ENCODE data around the gene NACC2.

Gene NACC2

DNA sequence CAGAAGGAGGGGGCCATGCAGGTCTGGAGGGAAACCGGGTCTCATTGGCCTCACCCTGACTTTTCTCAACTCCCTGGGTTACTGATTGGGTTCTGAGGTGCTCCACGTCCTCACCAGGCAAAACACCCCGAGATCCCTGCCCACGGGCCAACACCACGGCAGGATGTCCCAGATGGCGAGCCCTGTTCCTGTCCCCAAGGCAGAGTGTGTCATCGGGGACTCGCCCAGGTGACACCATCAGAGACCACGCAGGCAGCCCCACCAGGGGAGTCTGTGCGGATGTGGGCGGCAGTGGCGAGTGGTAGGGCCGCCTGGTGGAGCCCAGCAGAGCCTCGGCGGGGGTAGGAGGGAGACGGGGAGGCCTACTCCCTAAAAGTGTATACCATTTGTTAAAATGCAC, 74.9 kb downstream of the NACC2 start:
- no peak for DNase-seq

DNA sequence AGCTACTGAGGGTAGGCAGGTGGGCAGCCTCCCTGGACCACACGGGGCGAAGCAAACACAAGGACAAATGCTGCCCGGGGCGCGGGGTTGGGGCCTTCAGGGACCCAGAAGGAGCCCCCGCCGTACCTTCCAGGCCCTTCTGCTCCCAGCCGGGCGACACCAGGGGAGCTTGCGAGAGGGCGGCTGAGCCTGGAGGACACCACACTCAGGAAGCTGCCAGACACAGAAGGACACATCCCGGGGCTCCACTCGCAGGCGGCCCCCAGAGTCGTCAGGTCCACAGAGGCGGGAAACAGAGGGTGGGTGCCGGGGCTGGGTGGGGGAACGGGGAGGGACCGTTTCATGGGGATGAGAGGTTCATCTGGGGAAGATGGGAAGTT, 75.4 kb downstream of the NACC2 start:
- no peak for DNase-seq

DNA sequence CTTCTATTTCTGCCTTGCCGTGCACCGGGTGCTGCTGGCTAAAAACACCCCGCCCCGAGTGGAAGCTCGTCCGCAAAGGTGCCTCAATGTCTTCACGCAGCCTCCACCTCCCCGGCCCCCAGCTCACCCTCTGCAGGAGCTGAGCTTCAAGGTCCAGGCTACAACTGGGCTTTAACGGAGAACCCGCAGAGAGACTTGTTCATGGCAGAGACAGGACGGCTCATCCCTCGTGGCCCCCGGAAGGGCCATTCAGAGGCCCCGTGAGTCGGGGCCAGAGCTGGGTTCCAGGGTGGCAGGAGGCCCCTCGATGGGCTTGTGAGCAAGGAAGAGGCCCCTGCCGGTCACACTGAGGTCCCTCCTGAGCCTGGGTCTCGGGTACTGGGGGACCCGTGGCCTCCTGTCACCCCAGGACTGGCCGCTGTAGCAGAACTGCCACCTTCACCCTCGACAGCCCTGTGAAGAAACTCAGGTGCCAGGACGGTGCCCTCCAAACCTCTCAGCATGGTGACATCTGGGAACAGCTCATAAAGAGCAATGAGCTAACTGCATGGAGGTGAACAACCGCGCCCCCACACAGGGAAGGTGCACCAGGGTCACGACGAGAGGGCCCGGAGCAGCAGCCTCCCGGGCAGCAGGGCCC, 75.9 kb downstream of the NACC2 start:
- no peak for DNase-seq

DNA sequence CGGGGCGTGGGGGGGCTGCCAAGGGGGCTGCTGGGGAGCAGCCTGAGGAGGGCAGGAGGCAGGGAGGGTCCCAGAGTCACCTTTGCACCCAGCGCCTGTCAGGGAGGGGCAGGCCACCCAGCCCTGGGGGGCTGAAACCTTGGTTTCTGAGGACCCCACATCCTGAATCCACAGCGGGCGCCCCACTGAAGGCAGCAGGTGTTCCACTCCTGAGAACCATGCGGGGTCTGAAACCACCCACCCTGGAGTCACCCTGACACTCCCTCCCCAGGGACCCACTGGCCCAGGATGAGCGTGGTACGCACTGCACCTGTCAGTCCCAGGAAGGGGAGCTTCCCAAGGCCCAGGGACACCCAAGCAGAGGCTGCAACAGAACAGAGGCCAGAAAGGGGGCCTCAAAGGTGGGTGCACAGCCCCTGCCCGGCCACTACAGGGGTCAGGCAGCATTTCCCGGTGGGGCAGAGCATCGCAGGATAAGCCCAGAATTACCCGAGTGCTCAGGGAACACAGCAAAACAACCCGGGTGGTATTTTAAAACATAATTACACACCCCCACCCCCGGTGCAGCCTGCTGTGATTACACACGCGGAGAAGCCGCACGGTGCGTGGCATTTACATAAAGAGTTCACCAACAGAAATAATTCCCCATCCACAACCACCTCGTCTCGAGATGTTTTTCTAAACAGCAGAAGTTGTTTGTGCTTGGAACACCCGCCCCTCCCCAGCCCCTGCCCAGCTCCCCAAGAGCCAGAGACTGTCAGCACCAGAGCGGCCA, 76.6 kb downstream of the NACC2 start:
- no peak for DNase-seq

DNA sequence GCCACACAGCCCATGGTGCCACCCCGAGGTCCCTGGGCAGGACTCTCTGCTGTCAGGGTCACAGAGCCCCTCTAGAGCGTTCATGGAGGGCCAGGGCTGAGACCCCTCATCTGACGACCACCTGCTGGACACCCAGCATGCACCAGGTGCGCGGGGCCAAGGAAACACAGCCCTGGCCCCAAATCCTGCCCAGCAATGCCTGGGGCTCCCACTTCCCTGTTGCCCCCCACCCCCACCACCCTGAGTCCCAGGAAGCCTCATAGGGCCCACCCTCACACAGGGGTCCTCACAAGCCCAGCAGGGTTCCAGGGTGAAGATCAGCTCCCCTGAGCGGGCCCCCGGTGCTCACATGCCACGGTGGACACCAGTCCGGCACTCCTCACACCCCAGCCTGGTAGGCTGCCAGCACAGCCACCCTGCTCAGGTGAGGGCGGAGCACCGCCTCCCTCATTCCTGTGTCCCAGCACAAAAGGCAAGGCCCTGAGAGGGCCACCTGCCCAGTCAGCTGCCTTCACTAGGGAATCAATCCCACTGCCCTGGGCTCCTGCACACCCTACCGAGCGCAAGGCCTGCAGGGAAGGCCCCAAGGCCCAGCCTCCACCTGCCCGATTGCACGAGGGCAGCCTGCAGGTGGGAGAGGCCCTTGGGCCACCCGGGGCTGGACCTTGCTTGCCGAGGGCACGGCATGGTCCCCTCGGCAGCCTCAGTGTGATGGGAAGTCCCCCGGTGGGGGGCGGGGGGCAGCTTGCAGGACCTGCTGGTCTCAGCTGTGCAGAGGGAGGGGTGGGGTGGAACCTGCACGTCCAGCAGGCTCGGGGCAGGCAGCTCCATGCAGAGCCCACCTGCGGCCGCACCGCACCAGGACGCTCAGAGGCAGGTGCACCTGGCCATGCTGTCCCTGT, 77.5 kb downstream of the NACC2 start:
- DNase-seq, result no peak

DNA sequence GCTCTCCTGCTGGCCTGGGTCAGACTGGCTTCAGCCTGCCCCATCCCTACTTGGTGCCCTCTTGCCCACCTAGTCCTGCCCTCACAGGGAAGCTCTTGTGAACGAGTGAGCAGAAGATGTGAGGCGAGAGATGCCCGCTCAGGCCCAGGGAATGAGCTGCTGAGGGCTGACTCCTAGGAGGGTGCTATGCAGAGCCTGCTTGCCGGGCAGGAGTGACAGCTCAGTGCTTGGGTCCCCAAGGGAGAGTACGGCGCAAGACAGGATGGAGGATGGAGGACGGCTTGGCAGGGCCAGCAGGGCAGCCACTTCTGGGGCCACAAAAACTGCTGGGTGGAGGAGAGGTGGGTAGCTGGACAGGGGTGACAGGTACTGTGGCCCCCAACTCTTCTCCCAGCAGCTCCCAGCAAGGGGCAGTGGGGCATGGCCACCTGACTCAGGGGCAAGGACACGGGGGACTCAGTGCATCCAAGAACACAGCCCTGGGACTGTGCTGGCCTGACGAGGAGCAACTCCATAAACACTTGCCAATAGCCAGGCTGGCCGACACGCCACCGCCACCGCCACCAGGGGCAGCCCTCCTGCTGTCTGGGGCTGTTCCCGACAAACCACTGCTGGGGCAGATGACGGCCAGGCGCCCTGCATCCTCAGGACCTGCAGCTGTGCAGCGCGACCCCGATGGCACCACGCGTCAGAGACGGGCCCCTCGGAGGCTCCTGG, 78.4 kb downstream of the NACC2 start:
- DNase-seq, result no peak

DNA sequence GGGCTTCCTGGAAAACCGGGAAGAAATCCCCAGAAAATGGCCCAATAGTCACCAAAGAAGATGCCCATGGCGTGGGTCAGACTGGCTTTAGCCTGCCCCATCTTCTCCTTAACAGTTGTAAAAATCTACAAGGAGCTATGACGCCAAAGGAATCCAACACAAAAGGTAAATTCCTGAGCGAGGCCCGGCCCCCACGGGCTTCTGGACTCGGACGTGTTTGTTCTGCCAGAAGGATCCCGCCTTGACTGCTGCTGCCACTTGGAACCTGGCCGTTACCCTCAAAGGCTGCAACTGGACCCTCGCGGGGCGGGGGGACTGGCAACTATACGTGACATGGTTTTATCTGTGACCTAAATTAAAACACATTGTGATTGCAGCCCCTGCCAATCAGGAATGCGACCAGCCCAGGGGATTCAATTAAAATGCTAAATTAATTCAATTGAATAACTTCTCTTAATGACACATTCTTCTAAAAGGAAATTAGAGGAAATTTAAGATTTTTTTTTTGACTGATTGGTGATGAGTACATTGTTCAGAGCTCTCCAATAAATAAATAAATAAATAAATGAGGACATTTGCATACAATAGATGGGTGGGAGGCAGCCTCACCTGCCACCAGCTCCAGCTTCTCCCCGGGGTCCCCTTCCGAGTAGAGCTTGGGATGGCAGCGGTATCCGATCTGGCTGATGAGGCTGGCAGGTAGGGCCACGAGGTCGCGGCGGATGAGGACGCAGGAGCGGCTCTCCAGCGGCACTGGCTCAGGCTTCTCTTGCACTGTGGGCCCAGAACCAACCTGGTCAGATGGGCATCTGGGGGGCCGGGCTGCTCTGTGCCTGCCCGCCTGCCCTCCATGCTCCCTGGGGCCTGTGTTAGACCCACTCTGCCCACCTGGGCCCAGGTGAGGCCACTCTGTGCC, 79.2 kb downstream of the NACC2 start:
- DNase-seq, result no peak

DNA sequence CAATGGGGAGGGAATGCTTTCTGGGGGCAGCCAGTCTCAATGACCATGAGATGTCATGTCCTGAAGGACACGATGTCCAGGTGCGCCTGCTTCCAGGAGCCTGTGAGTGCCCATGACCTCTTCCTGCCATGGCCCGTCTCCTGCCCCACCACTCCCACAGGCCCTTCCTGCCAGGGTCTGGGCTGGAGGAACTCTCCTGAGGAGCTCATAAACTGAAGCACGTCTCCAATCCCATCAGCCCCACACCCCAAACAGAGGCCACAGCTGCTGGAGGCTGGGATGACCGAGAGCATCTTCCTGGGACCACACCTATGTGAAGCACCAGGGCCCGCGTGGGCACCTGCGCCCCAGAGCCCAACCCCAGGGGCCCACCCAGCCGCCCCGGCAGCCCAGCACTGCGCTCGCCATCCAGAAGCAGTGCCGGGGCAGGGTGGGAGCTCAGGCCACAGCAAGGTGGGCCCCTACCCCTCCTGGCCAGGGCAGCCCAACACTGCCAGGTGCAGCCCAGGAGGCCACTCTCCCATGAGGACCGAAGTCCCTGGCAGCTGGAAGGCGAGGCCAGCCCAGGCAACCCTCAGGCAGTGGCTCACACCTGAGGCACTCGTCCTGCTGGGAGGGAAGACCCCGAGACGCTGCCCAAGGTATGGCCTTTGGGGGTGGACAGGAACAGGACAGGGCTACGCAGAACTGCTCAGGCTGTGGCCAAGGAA, 80.0 kb downstream of the NACC2 start:
- no peak for DNase-seq

DNA sequence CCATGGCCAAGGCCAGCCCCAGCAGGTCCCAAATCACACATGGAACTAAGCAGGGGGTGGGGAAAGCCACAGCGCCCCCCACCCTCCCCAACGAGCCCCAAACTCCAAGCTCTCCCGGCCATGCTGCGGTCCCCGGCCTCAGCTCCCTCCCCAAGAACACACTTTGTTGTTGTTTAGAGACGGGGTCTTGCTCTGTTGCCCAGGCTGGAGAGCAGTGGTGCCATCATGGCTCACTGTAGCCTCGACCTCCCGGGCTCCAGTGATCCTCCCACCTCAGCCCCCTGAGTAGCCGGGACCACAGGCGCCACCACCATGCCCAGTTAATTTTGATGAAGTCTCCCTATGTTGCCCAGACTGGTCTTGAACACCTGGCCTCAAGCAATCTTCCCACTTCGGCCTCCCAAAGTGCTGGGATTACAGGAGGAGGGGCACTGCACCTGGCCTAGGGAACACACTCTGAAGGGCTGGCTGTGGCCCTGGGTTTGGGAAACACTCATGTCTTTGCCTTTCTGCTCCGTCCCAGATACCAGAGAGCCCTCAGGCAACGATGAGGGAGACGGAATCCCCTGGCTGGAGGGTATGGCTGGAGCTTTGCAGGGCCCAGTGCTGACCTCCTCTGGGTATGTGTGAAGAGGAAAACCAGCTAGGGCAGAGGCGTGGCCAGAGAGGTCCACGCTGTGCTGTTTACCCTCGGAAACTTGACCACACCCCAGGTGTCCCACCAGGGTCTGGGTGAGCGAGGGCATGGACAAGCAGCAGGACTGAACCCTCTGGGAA, 80.8 kb downstream of the NACC2 start:
- DNase-seq, result no peak

DNA sequence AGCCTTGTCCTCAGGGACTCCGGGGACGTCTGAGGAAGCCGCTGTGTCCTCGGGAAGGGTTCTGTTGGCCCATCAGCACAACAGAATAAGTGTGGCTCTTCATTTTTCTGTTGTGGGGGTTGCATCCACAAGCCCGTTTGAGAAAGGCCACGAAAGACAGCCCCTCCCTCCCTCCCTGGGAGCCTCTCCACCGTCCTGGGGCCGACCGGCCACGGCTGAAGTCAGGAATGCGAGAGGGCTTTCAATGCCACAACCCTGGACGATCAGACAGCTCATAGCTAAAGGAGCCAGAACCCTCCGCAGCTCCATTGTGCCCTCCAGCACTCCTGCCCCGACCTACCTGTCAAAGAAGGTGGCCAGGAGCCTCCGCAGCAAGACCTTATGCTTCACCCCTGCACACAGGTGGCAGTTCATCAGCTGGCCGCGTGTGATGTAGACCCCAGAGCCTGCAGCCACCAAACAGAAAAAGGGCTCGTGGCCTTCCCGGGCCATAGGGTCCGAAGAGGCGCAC, 81.5 kb downstream of the NACC2 start:
- DNase-seq, result no peak

DNA sequence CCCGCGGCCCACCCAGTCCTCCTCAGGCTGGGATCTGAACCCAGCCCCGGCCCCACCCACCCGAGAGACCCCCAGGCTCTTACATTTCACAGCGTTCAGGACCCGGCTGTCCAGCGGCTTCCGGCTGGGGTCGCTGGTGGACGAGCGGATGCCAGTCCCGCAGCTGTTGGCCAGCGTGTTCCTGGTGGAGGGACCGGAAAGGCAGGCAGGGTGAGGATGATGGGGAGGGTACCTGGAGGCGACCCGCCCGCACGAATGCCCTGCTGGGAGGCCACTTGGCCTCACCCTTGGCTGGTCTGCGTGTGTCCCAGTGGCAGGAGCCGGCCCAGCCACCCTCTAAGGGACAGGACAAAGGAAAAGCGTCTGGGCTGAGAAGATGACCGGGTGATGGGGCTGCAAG, 82.0 kb downstream of the NACC2 start:
- DNase-seq, result no peak

DNA sequence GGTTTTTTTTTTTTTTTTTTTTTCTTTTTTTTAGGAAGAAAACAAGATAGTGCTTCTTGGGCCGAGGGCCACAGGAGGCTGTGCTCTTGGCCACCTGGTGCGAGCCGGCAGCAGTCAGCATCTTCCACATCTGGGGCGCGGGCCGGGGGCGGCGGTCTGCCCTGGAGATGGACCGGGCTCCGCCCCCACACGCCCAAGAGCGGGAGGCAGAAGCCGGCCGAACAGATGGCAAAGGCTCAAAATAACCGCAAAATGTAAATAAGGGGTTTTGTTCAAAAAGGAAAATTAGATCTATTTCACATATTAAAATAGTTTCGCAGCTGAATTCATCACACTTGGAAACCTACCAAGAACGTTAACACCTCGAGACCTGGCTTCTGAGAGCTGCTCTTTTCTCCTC, 82.4 kb downstream of the NACC2 start:
- no peak for DNase-seq

DNA sequence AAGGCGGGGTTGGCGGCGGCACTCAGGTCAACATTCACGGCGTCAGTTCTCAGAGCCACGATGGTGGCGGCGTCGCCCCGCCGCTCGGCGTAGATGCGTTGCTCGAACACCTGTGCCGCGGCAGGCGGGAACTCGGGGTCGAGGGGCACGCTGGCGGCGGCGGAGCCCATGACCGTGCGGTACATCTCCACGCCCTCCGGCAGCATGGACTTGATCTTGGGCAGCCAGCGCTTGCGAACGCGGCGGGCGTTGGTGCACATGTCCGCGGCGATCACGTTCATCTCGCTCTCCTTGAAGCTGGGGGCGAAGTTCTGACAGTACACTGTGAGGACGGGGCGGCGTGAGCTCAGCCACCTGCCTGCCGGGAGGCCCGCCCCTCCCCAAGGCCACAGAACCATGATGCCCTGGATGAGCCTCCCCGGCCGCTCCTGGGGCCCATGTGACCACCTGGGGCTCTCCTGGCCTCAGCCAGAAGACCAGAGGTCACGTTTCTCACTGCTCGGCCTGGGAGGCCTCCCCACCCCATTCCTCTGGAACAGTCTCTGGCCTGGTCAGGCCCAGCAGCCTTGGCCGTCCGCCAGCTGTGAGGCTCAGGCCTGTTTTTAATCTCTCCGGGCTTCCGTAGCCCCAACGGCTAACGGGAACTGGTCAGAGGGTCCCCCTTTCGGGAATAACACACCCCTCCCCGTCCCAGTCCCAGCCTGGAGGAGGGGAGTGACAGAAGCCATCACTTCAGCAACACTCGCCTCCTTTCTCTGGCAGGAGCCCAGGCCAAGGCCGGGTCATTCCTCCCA, 83.2 kb downstream of the NACC2 start:
- DNase-seq, result no peak

DNA sequence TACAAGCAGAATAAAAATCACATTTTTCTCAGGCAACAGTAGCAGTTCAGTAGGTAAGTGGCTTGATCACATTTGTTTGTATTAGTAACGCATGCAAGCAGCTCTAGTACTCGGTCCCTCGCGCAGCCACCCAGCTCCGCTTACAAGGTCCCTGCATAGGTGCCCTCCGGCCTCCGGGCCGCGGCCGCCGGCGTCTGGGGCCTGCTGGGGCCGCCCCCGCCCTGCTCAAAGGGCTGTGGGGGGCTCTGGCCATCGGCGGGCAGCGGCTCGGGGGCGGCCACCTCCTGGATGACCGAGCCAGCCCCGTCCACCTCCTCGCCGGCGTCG, 83.8 kb downstream of the NACC2 start:
- no peak for DNase-seq

DNA sequence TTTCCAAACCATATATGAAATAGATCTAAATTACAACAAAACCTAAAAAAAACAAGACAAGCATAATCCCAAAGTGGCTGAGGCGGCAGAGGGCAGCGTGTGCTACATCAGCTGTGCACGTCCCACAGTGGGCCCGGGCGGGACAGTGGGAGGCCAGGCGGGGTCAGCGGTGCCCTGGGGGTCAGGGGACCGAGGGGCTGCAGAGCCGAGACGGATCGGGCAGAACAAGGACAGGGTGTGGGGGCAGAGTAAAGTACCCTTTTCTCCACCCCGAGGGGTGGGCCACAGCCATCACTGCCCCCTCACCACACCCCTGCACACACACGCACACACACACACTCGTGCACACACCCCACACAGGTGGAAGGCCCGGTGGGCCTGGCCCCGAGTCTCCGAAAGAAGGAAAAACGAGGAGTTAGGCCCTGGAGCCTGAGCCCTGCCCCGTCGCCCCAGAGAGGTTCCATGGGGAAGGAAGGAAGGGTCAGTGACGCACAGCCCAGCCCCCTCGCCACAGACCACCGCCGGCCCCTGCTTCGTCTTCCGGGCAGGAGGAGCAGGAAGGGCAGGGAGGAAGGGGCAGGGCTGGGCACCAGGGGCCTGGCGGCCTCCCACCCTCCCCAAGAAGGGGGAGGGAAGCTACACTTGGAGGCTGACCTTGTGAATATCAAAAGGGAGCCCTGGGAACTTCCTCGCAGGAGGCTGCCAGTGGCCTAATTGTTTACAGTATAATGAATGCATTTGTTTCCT, 84.3 kb downstream of the NACC2 start:
- no peak for DNase-seq

DNA sequence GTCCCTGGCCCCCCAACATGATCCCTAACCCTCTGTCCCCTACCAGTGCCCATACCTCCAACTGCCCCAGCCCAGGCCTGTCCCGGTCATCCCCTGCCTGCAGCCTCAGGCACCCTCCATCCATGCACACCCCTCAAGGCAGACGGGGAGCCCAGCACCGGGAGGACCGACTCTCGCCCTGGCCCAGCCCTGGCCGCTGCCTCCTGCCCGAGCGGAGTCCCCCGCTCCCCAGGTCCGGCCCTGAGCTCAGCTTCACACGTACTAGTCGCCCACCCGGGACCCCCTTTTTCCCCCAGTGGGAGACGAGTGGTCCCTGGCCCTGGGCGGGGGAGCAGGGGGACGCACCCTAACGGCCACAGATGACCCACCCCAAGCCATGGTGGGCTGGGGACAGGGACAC, 84.9 kb downstream of the NACC2 start:
- DNase-seq, result no peak

DNA sequence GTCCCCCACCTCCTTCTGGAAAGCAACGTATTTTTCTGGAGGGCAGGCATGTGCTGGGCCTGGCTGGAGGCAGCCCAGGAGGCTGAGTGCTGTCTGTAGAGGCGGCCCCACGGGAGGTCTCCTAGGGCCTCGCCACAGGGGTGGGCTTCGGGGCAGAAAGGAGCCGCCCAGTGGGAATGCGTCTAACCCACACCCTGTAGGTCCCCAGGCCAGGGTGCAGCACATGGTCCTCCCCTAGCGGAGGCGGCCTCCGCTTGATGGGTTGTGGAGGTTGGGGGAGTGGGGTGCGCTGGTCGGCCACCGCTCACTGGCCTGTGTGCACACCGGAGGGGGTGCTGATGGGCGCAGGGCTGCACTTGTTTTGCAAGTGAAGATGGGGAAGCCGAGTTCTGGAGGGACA, 85.6 kb downstream of the NACC2 start:
- DNase-seq, result no peak

DNA sequence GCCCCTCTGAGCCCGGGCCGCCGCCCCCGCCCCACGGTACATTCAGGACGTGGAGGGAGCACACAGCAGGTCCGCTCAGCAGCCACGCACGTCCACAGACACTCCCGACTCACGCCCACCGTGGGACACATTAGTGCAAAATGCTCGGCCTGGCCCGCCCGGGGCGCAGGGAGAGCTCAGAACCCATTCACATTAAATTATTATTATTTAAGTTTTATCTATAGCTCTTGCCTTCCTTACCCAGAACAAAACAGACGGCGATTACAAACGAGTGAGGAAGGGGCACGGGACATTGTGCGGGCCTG, 86.4 kb downstream of the NACC2 start:
- DNase-seq, result no peak

Measured in NCI-H774 (cell line).